Body of pancreas (tissue), 4 donors: ENCODE results near the gene PPP2R5A. TPM values are rescaled to one million over a fixed set of nuclear protein-coding genes. Genes with fewer than 3 reads are reported as not detected.

ENCODE experiments used
- ATAC-seq: fragments of 150-250 bp; one replicate; pipeline ENCODE4 v1.9.1; 2016
- DNase-seq, 4 donors: peaks; one replicate each; pipeline ENCODE4 v3.0.0-alpha.2; 2019
- H3K27ac ChIP-seq, 4 donors: fragments of 200-600 bp; sonication (generic); 1 replicate in 3 of 4; 2 replicates in 1 of 4; pipeline versions ENCODE4 v1.5.1 to v1.6.1; 2016 to 2019; ENCODE audit warnings: mild to moderate bottlenecking in 1 of 4, mixed read lengths in 1 of 4, moderate library complexity in 1 of 4
- H3K27me3 ChIP-seq, 2 donors: fragments of 200-600 bp; sonication (generic); one replicate each; pipeline ENCODE4 v1.6.0; 2016; ENCODE audit warnings: mild to moderate bottlenecking in 1 of 2
- H3K36me3 ChIP-seq, 2 donors: fragments of 200-600 bp; sonication (generic); replicated peaks in 1 of 2; 2 replicates each; pipeline ENCODE4 v1.5.1; 2016; ENCODE audit warnings: low read depth in 2 of 2; ENCODE audit not compliant: insufficient read depth in 1 of 2
- H3K4me1 ChIP-seq: fragments of 200-600 bp; sonication (generic); one replicate; pipeline ENCODE4 v1.6.0; 2016
- H3K4me3 ChIP-seq, 2 donors: fragments of 200-600 bp; sonication (generic); 1 replicate in 1 of 2; 2 replicates in 1 of 2; pipeline ENCODE4 v1.5.1; 2016 to 2019
- H3K9me3 ChIP-seq, 3 donors: fragments of 200-600 bp; sonication (generic); 1 replicate in 2 of 3; 2 replicates in 1 of 3; pipeline ENCODE4 v1.5.1; 2016
- CTCF ChIP-seq, 7 experiments: fragments of 450-650 bp in 4 of 7; fragments of 200-600 bp in 3 of 7; sonication (generic) in 3 of 7; IDR thresholded peaks; one replicate each; pipeline ENCODE4 v1.5.1; 2016 to 2019; ENCODE audit warnings: antibody characterized with exemption in 7 of 7
- POLR2A ChIP-seq, 3 donors: fragments of 450-650 bp; IDR thresholded peaks; one replicate each; pipeline ENCODE4 v1.6.1; 2016; ENCODE audit warnings: antibody characterized with exemption in 3 of 3, mild to moderate bottlenecking in 2 of 3
- WGBS, 2 donors: methylation state at CpG; one replicate each; pipeline ENCODE4 v1.1.5; 2017; 5-methylcytosine and 5-hydroxymethylcytosine counted together
- intact Hi-C: fragments of 100-400 bp; cut with DNase I; formaldehyde crosslinking; loops from one replicate; pipeline ENCODE4 v1.15.1; 2023
- total RNA-seq, 2 donors: library from RNA; depleted of rRNA; stranded (reverse); fragments of >200 nt; gene quantifications; one replicate each; pipeline ENCODE4 v1.1.0, GENCODE V29; 2016

The PPP2R5A gene
- total RNA-seq, 2 donors from 2014 or later: 30.3 to 32.7 TPM

- Histone ChIP-seq H3K9me3 (no peaks in the 10 kb centered on the region), H3K4me1 (peaks cover 23% of the 10 kb centered on the region), H3K27me3 (no peaks in the 10 kb centered on the region), H3K27ac (no peak overlapping the region), H3K36me3 (no peaks in the 10 kb centered on the region), H3K4me3 (no peak overlapping the region)
- no peak for ATAC-seq
- intact Hi-C loops: no loop called here
- DNase-seq: no peak
- no peak for TF ChIP-seq POLR2A (IDR thresholded peaks at IDR 0.05)
- TF ChIP-seq CTCF (IDR thresholded peaks at IDR 0.05): no peak
These were observed 15.9 kb upstream of the PPP2R5A start for GRCh38 chr1:212269306-212269705.

- Histone ChIP-seq H3K27ac (peak overlapping the region in 3 of 4 donors; percentile 30 to 41 (median 37)), H3K9me3 (no peaks in the 10 kb centered on the region), H3K4me3 (no peak overlapping the region), H3K36me3 (no peaks in the 10 kb centered on the region), H3K27me3 (no peaks in the 10 kb centered on the region), H3K4me1 (peaks cover 23% of the 10 kb centered on the region)
- TF ChIP-seq CTCF (IDR thresholded peaks at IDR 0.05) (no peak), POLR2A (IDR thresholded peaks at IDR 0.05) (no peak)
- WGBS, 2 donors: 28 to 34% methylated on average over 2 of the region's 2 CpGs
- ATAC-seq (no peak), DNase-seq (no peak)
- intact Hi-C loops: no loop called here
These were observed 14.6 kb upstream of the PPP2R5A start for GRCh38 chr1:212270564-212270963.

- ATAC-seq (peak; percentile 42), DNase-seq (no peak)
- Histone ChIP-seq H3K36me3 (no peaks in the 10 kb centered on the region), H3K27ac (peak overlapping the region; percentile 1 to 41 (median 34)), H3K27me3 (no peaks in the 10 kb centered on the region), H3K9me3 (no peaks in the 10 kb centered on the region), H3K4me1 (peaks cover 23% of the 10 kb centered on the region), H3K4me3 (no peak overlapping the region)
- no peak for TF ChIP-seq CTCF (IDR thresholded peaks at IDR 0.05)
- no peak for TF ChIP-seq POLR2A (IDR thresholded peaks at IDR 0.05)
- 42 to 52% methylated on average over 2 of the region's 2 CpGs for WGBS, 2 donors
- intact Hi-C loops: no loop called here
These were observed 14.0 kb upstream of the PPP2R5A start for GRCh38 chr1:212271234-212271633.

- H3K27ac ChIP-seq: peak overlapping the region in 3 of 4 donors; percentile 33 to 41 (median 37)
These were observed 13.3 kb upstream of the PPP2R5A start for GRCh38 chr1:212271823-212272485.

More at GRCh38 chr1:212271823-212272485, 13.3 kb upstream of the PPP2R5A start:
- peak; percentile 18 for ATAC-seq
- intact Hi-C loops: no loop called here
- H3K27me3 ChIP-seq: no peaks in the 10 kb centered on the region
- no peaks in the 10 kb centered on the region for H3K9me3 ChIP-seq
- no peaks in the 10 kb centered on the region for H3K36me3 ChIP-seq
- WGBS, 2 donors: 26 to 57% methylated on average over 3 of the region's 3 CpGs
- H3K4me1 ChIP-seq: peaks cover 23% of the 10 kb centered on the region
- H3K4me3 ChIP-seq: no peak overlapping the region
- no peak for TF ChIP-seq CTCF (IDR thresholded peaks at IDR 0.05)
- TF ChIP-seq POLR2A (IDR thresholded peaks at IDR 0.05): no peak
- no peak for DNase-seq
